HepG2 (cell line): ENCODE measurements around the gene PODXL2. TPM values are rescaled to one million over a fixed set of nuclear protein-coding genes. Genes with fewer than 3 reads are reported as not detected.

Source experiments
- ATF5 ChIP-seq: sonication (generic); formaldehyde crosslinking; IDR thresholded peaks from 2 replicates; pipeline ENCODE4 v1.4.0; 2020; ENCODE audit warnings: mild to moderate bottlenecking, low read depth, missing genetic modification reagents
- ELF3 ChIP-seq: IDR thresholded peaks from 2 replicates; pipeline ENCODE4 v1.6.1; 2016; ENCODE audit warnings: missing genetic modification reagents, missing compliant biosample characterization
- EZH2 ChIP-seq: conservative IDR thresholded peaks from 2 replicates; pipeline ENCODE4 v1.6.1; 2012; ENCODE audit warnings: mild to moderate bottlenecking, low read depth, low read length, moderate library complexity
- GATAD1 ChIP-seq: IDR thresholded peaks from 2 replicates; pipeline ENCODE4 v1.6.1; 2016; ENCODE audit warnings: missing genetic modification reagents, missing compliant biosample characterization
- HDAC2 ChIP-seq: sonication (generic); formaldehyde crosslinking; IDR thresholded peaks from 2 replicates; pipeline ENCODE4 v1.4.0; 2020; ENCODE audit warnings: missing genetic modification reagents
- HNRNPK ChIP-seq: fragments of 200-400 bp; formaldehyde crosslinking; IDR thresholded peaks from 2 replicates; pipeline ENCODE4 v1.6.1; 2018; ENCODE audit warnings: low read length, low read depth, moderate library complexity, mild to moderate bottlenecking; ENCODE audit not compliant: poor library complexity, severe bottlenecking
- HOMEZ ChIP-seq: IDR thresholded peaks from 2 replicates; pipeline ENCODE4 v1.6.1; 2016; ENCODE audit warnings: low read depth
- MTA1 ChIP-seq: sonication (generic); formaldehyde crosslinking; IDR thresholded peaks from 2 replicates; pipeline ENCODE4 v1.4.0; 2020; ENCODE audit warnings: missing genetic modification reagents, mild to moderate bottlenecking, borderline replicate concordance
- PCBP2 ChIP-seq: fragments of 200-400 bp; formaldehyde crosslinking; optimal IDR thresholded peaks from 2 replicates; pipeline ENCODE3; 2018; ENCODE audit warnings: low read length, low read depth; ENCODE audit not compliant: poor library complexity, severe bottlenecking
- PLSCR1 ChIP-seq: sonication (generic); formaldehyde crosslinking; IDR thresholded peaks from 2 replicates; pipeline ENCODE4 v1.5.0; 2020; ENCODE audit warnings: missing genetic modification reagents, mild to moderate bottlenecking, borderline replicate concordance
- STAT6 ChIP-seq: sonication (generic); formaldehyde crosslinking; IDR thresholded peaks from 2 replicates; pipeline ENCODE4 v1.4.0; 2020; ENCODE audit warnings: missing genetic modification reagents, mild to moderate bottlenecking, borderline replicate concordance
- TRIM24 ChIP-seq: sonication (generic); formaldehyde crosslinking; IDR thresholded peaks from 2 replicates; pipeline ENCODE4 v1.8.0; 2022; ENCODE audit warnings: mild to moderate bottlenecking, missing genetic modification reagents
- ZBTB10 ChIP-seq: sonication (generic); formaldehyde crosslinking; IDR thresholded peaks from 2 replicates; pipeline ENCODE4 v1.4.0; 2020; ENCODE audit warnings: missing genetic modification reagents, borderline replicate concordance
- ZFP82 ChIP-seq: sonication (generic); formaldehyde crosslinking; IDR thresholded peaks from 2 replicates; pipeline ENCODE4 v1.5.1; 2020; ENCODE audit warnings: mild to moderate bottlenecking, missing genetic modification reagents, borderline replicate concordance
- ZFP91 ChIP-seq: sonication (generic); formaldehyde crosslinking; IDR thresholded peaks from 2 replicates; pipeline ENCODE4 v1.9.0; 2022; ENCODE audit warnings: missing genetic modification reagents, mild to moderate bottlenecking, borderline replicate concordance
- ZNF235 ChIP-seq: sonication (generic); formaldehyde crosslinking; IDR thresholded peaks from 2 replicates; pipeline ENCODE4 v1.8.1; 2023; ENCODE audit warnings: mild to moderate bottlenecking, missing genetic modification reagents, borderline replicate concordance
- ZNF7 ChIP-seq: IDR thresholded peaks from 2 replicates; pipeline ENCODE4 v1.6.1; 2016; ENCODE audit warnings: missing biosample characterization, missing genetic modification reagents
- polyA plus RNA-seq, 8 experiments: library from polyadenylated mRNA; depleted of rRNA in 3 of 8; stranded (reverse) in 7 of 8; unstranded in 1 of 8; fragments of >200 nt; fragmentation: Illumina TruSeq in 4 of 8; extraction: Trizol in 4 of 8; gene quantifications; 2 replicates each; pipeline versions ENCODE4 v1.2.1 to v1.2.3, GENCODE V29; 2011 to 2016; ENCODE audit warnings: low read depth in 4 of 8, missing spikeins in 1 of 8, mixed read lengths in 1 of 8; ENCODE audit not compliant: insufficient read depth in 1 of 8
- total RNA-seq, 5 experiments: library from RNA; depleted of rRNA; stranded (reverse); fragments of >200 nt; fragmentation: Illumina TruSeq; extraction: Trizol; gene quantifications; 2 replicates each; pipeline ENCODE4 v1.2.3, GENCODE V29; 2016; ENCODE audit warnings: low read depth in 1 of 5

PODXL2 gene
- total and polyA plus RNA-seq, 2 of the 13 experiments (the other 11 are each of a cell fraction or from before 2014, with no cell fraction given): 20.4 to 25.1 TPM

- no peak for TF ChIP-seq STAT6 (CRISPR knock-in tag)
- TF ChIP-seq HNRNPK: no peak
- no peak for TF ChIP-seq ZNF7 (CRISPR knock-in tag)
- TF ChIP-seq ZFP91: peak; percentile 38; the same call in 1 of the 2 replicates
- TF ChIP-seq HOMEZ (CRISPR knock-in tag): no peak
- no peak for TF ChIP-seq MTA1 (CRISPR knock-in tag)
- no peak for TF ChIP-seq ZFP82 (CRISPR knock-in tag)
- TF ChIP-seq GATAD1 (CRISPR knock-in tag): no peak
- TF ChIP-seq PLSCR1 (CRISPR knock-in tag): no peak
- no peak for TF ChIP-seq EZH2
- TF ChIP-seq TRIM24 (CRISPR knock-in tag): no peak
- no peak; the same call in 1 of the 2 replicates for TF ChIP-seq HDAC2
- no peak for TF ChIP-seq ATF5 (CRISPR knock-in tag)
- TF ChIP-seq ELF3 (CRISPR knock-in tag): no peak
- no peak for TF ChIP-seq PCBP2
- no peak for TF ChIP-seq ZNF235 (CRISPR knock-in tag)
- TF ChIP-seq ZBTB10: no peak; the same call in 1 of the 2 replicates
Measured at GRCh38 chr3:127673191-127674100, 44.5 kb downstream of the PODXL2 start (continued).
